Measurements from ENCODE around the gene TNFRSF14.
"Not testable (repeated sequence)": the region's sequence is repeated elsewhere in the genome, so short reads cannot be mapped to it uniquely, and the experiment has no call there.

The TNFRSF14 gene

GRCh38 chr1:2554621-2555387 lies 1.4 kb upstream of the TNFRSF14 start:
- DNase-seq = no peak

GRCh38 chr1:2555634-2556276 lies 416 bp upstream of the TNFRSF14 start:
- DNase-seq = no peak

DNA sequence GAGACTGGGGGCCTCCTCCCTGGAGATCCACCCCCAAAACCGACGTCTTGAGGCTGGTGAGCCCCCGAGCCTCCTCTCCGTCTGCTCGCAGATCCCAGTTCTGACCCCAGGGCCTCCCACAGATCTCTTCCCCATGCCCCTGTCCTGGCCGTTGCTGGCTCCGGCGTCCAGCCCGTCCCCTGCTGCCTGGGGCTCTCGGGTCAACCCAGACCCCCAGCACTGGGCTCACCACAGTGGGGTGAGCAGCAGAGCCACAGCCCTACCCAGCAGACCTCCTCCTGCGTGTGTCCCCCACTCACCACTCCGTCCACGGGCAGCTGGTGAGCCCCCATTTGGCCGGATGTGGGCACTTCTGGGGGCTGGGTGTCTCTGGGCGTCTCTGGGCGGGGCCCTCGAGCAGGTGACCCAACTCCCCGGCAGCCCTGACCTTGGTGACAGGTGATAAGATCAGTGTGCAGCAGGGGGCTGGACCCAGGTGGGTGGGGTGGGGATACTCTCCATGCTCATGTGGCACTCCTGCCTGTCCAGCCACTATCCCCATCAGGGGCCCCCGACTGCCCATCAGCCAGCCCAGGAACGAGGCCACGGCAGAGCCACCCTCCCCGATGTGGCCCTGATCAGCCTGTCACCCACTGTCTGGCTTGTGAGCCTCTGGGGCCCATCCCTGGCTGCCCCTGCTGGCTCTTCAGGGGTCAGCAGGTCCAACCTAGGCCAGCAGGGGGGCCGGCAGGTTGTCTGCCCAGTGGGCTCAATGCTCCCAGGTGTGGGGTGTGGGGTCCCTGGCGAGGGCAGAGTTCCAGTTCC lies 709 bp downstream of the TNFRSF14 start:
- DNase-seq = no peak

GRCh38 chr1:2557482-2558400 lies 1.6 kb downstream of the TNFRSF14 start:
- no peak for DNase-seq

DNA sequence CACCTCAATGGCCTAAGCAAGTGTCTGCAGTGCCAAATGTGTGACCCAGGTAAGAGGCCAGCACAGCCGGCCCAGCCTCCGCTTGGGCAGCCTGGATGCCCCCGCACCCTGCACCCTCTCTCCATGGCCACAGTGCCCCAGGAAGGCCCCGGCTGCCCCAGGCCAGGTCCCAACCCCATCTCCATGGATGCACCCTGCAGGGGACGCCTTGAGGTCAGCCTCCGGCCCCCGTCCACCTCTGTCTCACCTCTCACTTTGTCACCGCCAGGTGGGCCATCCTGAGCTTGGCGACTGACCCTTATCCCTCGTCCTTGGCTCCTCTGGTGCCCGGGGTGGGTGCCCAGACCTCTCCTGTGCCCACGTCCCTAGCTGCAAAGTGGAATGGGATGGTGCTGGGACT lies 2.2 kb downstream of the TNFRSF14 start:
- no peak for DNase-seq

GRCh38 chr1:2558861-2559260 lies 2.7 kb downstream of the TNFRSF14 start:
- DNase-seq = no peak

GRCh38 chr1:2559509-2560298 lies 3.5 kb downstream of the TNFRSF14 start:
- DNase-seq = no peak

DNA sequence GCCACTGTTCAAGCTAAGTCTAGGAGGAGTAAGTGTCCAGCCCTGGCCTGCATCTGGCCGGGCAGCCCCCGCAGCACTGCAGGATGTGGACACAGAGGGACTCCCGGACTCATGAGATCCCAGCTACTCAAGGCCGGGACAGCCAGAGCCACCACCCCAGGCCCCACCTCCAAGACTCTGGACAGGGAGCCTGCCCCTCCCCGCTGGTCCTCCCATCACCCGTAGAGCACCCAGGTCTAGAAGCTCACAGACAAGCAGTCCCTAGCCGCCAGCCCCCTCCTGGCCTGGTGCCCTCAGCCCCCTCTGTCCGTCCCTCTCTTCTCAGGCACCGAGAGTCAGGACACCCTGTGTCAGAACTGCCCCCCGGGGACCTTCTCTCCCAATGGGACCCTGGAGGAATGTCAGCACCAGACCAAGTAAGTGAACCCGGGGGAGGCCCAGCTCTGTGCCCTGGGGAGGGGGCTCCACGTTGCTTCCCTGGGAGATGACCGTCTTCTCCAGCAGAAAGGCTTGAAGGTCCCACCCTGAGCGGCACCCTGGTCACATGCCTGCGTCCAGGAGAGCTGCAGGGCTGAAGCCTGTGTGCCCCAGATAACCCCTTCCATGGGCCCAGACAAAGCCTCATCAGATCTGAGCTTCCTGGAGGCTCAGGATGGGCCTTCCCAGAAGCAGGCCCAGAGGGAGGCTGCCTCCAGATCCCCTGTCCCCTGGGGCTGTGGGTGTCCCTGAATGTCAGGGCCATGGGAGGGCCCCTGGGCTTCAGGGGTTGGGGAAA lies 4.3 kb downstream of the TNFRSF14 start:
- DNase-seq = no peak

DNA sequence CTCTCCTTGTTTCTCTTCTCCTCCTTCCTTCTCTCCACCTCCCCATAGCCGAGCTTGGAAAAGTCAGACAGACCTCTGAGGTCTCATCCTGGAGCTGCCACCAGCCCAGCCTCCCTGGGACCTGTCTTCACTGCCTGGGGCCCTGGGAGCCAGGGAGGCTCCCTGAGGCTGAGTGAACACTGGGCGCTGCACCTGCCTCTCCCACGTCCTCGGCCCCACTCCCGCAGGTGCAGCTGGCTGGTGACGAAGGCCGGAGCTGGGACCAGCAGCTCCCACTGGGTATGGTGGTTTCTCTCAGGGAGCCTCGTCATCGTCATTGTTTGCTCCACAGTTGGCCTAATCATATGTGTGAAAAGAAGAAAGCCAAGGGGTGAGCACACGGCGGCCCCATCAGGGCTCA lies 5.3 kb downstream of the TNFRSF14 start:
- no peak for DNase-seq

DNA sequence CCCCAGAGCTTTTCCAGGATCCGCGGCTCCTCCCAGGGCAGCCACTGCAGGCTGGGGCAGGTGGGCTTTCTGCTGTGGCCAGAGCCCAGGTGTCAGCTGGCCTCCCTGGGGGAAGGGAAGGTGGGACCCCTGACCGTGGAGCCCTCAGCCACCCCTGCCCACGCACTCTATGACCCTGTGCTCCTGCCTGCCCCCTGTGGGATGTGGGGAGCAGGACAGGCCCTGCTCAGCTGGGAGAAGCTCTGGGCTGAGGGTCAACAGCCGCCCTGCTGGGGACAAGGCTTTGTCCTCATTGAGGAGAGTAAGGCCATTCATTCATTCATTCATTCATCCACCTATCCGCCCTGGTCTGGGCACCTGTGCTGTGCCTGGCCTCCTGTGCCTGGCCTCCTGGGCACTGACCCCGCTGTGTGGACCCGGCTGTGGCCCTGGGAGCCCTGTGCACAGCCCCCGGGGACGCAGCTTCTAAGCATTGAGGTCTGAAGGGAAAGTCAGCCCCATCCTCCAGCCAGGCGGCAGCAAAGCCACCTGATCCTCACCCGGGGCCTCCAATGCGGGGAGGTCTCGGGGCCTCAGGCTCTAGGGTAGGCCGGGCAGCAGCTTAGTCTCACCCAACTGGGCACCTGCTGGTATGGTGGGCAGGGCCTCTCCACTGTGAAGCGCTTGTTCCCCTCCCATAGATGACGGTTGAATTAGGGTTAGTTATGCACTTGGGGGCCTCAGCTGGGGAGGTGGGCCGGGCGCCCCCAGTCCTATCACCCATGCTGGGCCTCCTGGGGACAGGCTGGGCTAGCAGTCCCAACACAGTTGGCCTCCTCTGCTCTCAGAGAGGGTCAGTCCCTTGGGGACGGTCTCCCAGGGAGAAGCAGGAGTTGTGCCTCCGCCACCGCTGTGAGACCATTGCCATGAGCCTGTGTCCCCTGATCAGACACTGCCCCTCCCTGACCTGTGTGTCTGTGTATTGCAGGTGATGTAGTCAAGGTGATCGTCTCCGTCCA lies 6.0 kb downstream of the TNFRSF14 start:
- DNase-seq = no peak

DNA sequence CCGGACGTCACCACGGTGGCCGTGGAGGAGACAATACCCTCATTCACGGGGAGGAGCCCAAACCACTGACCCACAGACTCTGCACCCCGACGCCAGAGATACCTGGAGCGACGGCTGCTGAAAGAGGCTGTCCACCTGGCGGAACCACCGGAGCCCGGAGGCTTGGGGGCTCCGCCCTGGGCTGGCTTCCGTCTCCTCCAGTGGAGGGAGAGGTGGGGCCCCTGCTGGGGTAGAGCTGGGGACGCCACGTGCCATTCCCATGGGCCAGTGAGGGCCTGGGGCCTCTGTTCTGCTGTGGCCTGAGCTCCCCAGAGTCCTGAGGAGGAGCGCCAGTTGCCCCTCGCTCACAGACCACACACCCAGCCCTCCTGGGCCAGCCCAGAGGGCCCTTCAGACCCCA lies 7.0 kb downstream of the TNFRSF14 start:
- DNase-seq = no peak

GRCh38 chr1:2564006-2564814 lies 8.0 kb downstream of the TNFRSF14 start:
- DNase-seq = no peak

DNA sequence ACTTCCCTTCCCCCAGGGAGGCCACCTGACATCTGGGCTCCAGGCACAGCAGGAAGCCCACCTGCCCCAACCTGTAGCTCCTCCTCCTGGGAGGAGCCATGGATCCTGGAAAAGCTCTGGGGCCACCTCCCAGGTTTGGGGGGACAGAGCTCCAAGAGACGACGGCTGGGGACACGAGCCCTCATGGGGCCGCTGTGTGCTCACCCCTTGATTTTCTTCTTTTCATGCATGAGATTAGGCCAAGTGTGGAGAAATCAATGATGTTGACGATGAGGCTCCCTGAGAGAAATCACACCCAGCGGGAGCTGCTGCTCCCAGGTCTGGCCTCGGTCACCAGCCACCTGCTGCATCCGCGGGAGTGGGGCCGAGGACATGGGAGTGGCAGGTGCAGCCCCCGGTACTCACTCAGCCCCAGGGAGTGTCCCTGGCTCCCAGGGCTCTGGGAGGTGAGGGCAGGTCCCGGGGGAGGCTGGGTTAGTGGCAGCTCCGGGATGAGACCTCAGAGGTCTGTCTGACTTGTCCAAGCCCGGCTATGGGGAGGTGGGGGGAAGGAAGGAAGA lies 8.7 kb downstream of the TNFRSF14 start:
- DNase-seq = no peak

GRCh38 chr1:2566101-2567045 lies 10.2 kb downstream of the TNFRSF14 start:
- DNase-seq = no peak

DNA sequence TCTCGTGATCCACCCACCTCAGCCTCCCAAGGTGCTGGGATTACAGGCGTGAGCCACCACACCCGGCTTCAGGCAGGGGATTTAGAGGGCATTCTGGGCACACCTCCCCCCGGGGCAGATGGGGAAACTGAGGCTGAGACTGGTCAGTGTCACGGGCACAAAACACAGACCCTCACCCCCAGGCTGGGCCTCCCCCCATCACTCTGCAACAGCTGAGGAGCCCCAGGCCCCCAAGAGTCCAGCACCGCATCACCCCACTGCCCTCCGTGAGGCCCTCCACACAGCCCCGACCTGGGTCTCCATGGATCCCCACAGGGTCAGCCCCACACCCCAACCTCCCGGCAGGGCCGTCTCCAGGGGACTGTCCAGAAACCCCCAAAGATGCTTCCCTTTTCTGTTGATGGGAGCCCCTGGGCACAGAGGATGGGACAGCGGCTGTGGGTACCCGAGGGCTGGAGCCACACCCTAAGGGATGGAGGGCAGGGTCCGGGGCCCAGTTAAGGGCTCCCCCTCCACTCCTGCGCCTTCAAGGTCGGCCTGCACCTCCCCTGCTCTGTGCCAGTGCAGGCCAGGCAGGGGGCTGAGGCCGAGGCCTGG lies 11.0 kb downstream of the TNFRSF14 start:
- DNase-seq = no peak

DNA sequence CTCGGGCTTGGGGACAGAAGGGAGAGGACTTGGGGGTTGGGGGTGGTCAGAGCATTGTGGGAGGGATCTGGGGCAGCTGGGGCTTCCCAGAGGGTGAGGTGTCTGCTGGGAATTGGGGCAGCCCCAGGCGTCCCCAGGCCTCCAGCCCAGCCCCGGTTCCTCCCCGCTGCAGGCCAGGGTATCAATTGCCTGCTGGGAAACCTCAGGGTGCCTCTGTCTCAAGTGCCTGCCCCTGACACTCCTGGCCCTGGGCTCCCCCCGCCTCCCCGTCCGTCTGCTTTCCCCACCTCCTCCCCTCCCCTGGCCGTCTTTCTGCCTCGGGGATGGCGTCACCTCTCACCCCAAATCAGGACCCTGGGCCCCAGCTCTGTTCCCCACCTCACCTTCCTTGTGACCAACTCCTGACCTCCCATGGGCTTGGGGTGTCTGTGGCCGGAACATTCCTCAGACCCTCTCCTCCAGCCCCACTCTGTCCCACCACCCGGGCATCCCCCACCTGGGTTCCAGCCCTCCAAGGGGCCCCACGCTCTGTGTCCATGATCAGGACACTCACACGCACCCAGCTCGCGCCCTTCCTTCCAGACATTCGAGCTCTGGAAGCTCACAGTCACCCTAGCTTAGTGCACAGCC lies 12.1 kb downstream of the TNFRSF14 start:
- DNase-seq = not testable (repeated sequence)

All from NCI-H1105 treated with DMSO at 0.1 percent for 48 hours (cell line).